Cortex of kidney (tissue), 1 donor: ENCODE results near the gene GALNS.
"Not testable (repeated sequence)": the region's sequence is repeated elsewhere in the genome, so short reads cannot be mapped to it uniquely, and the experiment has no call there.

ENCODE experiments used
- DNase-seq: peaks from one replicate; lab custom pipeline; 2025; lab: John Stamatoyannopoulos, UW

The GALNS gene

GRCh38 chr16:88856828-88857727 is at the start of gene GALNS, which contains the start of gene TRAPPC2L:
Gene GALNS (minus strand): TSS chr16:88856947. CDS start chr16:88856877, 70 bp downstream.
Gene TRAPPC2L (plus strand): TSS chr16:88857127. CDS start chr16:88857151, 24 bp downstream.
- peak; percentile 87 for DNase-seq

GRCh38 chr16:88906020-88906419 is 49.3 kb upstream of the GALNS start:
- no peak for DNase-seq

- no peak for DNase-seq
Measured at GRCh38 chr16:88905563-88905962, 48.8 kb upstream of the GALNS start.

DNA sequence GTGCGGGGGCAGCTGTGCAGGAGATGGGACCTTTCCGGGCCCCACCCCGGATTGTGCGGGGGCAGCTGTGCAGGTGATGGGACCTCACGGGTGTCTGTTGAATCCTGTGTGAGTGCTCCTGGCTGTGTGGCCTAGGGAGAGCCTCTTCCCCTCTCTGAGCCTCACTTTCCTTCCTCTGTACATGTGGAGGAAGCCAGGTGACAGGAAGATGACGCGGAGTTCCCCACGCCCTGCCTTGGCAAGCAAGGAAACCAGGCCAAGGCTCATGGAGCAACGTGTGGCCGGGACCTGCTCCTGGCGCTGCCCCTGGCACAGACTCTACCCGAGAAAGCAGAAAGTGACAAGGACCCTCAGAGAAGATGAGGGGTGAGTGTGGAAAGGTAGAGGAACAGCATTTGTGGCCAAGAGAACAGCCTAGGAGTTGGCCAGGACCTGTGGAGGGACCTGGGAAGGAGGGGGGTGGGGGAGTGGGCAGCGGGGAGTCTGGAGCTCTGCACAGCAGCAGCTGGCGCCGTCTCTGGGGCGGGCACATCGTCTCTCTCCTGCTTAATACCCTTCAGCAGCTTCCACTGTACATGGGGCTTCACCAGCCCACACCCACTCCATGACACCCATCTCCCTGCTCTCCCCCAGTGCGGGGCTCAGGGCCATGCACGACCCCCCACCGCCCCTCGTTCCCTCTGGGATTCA is 48.1 kb upstream of the GALNS start:
- no peak for DNase-seq

GRCh38 chr16:88903267-88903666 is 46.5 kb upstream of the GALNS start:
- DNase-seq: no peak

- DNase-seq: no peak
Measured at GRCh38 chr16:88902744-88903143, 46.0 kb upstream of the GALNS start.

- DNase-seq: no peak
Measured at GRCh38 chr16:88901718-88902337, 45.1 kb upstream of the GALNS start.

GRCh38 chr16:88900662-88901052 is 43.9 kb upstream of the GALNS start:
- DNase-seq: no peak

DNA sequence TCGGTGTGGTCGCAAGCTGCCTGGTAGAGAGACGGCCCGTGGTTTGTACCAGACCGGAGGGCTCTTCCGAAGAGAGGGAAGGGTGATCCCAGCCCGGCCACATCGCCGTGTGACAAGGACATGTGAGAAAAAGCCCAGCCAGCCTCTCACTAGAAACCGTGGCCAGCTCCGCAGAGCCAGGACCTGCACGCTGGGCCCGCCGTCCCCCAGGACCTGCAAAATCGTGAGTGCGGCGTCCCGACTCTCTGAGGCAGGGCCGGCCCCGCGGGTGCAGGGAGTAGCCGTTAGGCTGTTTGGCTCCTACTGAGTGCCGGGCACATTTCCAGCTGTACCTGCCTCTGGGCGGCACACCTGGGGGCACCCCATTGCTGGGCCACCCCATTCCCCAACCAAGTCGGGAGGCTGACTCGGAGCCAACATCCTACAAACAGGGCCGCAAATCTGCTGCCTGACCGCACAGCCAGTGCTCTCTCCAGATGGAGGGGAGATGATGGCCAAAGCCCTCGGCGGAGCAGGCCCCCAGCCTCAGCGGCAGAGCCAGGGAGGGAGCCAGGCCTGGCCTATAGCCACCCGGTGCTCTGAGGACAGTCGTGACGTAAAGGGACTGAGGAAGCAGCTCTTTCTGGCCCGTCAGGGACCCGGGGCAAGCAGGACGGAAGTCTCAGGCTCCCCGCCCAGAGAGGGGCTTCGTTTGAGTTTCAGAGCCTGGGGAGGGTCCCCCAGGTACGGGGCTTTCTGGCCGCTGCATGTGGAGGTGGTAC is 43.3 kb upstream of the GALNS start:
- DNase-seq: no peak

DNA sequence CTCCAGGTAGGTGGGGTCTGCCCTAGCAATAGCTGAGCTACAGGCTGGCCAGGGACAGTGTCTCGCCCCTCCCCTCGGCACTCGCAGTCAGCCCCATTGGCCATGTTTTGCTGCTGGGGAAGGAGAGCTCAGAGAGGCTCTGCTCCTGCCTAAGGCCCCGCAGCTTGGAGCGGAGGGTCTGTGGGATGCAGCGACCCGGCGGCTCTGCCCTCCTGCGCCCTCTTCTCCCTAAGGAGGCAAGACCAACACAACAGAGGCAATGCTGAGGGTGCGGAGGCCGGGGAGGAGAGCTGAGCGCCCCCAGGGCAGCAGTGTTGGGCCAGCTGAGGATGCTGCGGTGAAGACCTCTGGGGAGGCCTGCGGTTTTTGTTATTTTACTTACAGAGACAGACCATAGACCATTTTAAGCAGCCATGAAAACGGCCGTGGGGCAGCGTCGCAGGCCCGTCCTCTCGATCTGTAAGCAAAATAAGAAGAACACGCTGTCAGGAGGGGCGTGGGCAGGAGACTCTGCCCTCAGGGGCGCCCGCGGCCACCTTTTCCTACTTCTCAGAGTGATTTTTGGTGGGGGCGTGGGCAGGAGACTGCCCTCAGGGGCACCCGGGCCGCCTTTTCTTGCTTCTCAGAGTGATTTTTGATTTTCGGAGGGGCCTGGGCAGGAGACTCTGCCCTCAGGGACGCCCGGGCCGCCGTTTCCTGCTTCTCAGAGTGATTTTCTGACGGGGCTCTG is 41.1 kb upstream of the GALNS start:
- DNase-seq: no peak

- DNase-seq: no peak
Measured at GRCh38 chr16:88896238-88897070, 39.7 kb upstream of the GALNS start.

DNA sequence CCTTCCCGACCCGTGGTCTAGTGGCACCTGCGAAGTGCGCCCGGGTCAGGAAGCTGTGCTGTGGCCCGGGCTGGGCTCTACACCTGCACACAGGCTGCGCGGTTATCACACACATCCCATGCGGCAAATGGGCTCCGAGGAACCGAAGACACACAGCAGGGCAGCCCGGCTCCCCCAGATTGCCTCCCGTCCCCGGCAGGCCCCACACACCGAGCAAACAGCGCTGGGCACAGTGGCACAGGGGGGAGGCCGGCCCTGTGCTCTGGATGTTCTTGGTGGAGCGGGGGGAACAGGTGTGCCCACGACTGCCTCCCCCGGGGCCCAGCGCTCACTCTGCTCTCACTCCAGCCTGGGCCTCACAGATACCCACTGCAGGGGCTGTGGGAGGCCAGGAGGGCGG is 38.6 kb upstream of the GALNS start:
- no peak for DNase-seq

GRCh38 chr16:88894681-88895300 is 38.0 kb upstream of the GALNS start:
- no peak for DNase-seq

DNA sequence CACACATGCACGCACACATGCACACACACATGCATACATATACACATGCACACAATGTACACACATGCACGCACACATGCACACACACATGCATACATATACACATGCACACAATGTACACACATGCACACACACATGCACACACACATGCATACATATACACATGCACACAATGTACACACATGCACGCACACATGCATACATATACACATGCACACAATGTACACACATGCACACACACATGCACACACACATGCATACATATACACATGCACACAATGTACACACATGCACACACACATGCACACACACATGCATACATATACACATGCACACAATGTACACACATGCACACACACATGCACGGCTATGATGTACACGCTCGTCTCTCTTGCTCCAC is 37.5 kb upstream of the GALNS start:
- not testable (repeated sequence) for DNase-seq

GRCh38 chr16:88893127-88893968 is 36.6 kb upstream of the GALNS start:
- no peak for DNase-seq

DNA sequence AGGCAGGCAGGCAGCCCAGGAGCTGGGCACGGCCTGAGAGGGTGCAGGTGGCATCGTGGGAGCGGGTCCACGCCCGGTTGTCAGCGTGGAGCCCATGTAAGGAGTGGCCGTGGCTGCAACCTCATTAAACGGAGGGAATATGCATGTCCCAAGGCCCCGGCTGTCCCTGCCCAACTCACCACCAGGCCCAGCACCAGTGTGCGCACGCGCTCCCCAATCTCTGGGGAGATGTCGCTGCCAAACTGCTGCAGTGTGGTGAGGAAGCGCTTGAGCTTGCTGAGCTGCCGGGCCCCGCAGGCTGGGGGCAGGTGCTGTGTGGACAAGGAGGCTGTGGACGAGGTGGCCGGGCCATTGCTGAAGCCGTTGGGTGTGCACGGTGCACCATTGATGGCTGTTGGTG is 35.3 kb upstream of the GALNS start:
- DNase-seq: no peak

GRCh38 chr16:88891083-88891482 is 34.3 kb upstream of the GALNS start:
- no peak for DNase-seq

DNA sequence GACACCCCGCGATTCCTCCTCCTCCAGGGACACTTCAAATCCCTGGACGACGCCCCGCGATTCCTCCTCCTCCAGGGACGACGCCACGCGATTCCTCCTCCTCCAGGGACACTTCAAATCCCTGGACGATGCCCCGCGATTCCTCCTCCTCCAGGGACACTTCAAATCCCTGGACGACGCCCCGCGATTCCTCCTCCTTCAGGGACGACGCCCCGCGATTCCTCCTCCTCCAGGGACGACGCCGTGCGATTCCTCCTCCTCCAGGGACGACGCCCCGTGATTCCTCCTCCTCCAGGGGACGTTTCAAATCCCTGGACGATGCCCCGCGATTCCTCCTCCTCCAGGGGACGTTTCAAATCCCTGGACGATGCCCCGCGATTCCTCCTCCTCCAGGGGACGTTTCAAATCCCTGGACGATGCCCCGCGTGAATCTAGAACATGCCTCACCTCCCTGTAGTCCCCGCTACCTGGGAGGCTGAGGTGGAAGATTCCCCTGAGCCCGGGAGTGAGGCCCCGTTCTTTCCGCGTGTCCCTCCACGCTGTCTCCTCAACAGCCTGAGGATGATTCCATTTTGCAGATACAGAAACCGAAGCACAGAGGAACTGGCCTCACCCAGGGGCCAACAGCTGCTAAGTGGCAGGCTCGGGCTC is 33.1 kb upstream of the GALNS start:
- not testable (repeated sequence) for DNase-seq
